Measurements from ENCODE around the gene LIME1. TPM values are rescaled to one million over a fixed set of nuclear protein-coding genes. Genes with fewer than 3 reads are reported as not detected.

The LIME1 gene
- total RNA-seq, 4 donors from 2014 or later: 4.7 to 17.0 (median 7.2) TPM

- no peak for ATAC-seq
- Histone ChIP-seq H3K4me3 (no peak overlapping the region), H3K27me3 (no peaks in the 10 kb centered on the region), H3K9me3 (no peaks in the 10 kb centered on the region), H3K36me3 (peaks cover 0 to 36% of the 10 kb centered on the region in 2 donors), H3K27ac (no peak overlapping the region), H3K4me1 (peaks cover 0 to 17% (median 0%) of the 10 kb centered on the region in 3 donors)
- no peak for TF ChIP-seq POLR2A (IDR thresholded peaks at IDR 0.05)
- no peak for TF ChIP-seq EP300 (IDR thresholded peaks at IDR 0.05)
- no peak for TF ChIP-seq POLR2AphosphoS5 (IDR thresholded peaks at IDR 0.05)
- TF ChIP-seq, protein P1, sequence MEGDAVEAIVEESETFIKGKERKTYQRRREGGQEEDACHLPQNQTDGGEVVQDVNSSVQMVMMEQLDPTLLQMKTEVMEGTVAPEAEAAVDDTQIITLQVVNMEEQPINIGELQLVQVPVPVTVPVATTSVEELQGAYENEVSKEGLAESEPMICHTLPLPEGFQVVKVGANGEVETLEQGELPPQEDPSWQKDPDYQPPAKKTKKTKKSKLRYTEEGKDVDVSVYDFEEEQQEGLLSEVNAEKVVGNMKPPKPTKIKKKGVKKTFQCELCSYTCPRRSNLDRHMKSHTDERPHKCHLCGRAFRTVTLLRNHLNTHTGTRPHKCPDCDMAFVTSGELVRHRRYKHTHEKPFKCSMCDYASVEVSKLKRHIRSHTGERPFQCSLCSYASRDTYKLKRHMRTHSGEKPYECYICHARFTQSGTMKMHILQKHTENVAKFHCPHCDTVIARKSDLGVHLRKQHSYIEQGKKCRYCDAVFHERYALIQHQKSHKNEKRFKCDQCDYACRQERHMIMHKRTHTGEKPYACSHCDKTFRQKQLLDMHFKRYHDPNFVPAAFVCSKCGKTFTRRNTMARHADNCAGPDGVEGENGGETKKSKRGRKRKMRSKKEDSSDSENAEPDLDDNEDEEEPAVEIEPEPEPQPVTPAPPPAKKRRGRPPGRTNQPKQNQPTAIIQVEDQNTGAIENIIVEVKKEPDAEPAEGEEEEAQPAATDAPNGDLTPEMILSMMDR (IDR thresholded peaks at IDR 0.05): no peak
- 73 to 91% methylated on average over 8 to 10 of the region's 11 CpGs for WGBS, 2 donors (ENCODE audit: low coverage in 1 of 2)
These were observed 50.8 kb downstream of the LIME1 start for GRCh38 chr20:63787302-63787701.

GRCh38 chr20:63787749-63788148 is 51.3 kb downstream of the LIME1 start:
- no peak for TF ChIP-seq POLR2A (IDR thresholded peaks at IDR 0.05)
- TF ChIP-seq POLR2AphosphoS5 (IDR thresholded peaks at IDR 0.05): no peak
- no peak for TF ChIP-seq EP300 (IDR thresholded peaks at IDR 0.05)
- TF ChIP-seq, protein P1 (IDR thresholded peaks at IDR 0.05): no peak

More at GRCh38 chr20:63787749-63788148, 51.3 kb downstream of the LIME1 start:
- no peak for ATAC-seq
- Histone ChIP-seq H3K36me3 (peaks cover 0 to 36% of the 10 kb centered on the region in 2 donors), H3K4me1 (peaks cover 0 to 19% (median 0%) of the 10 kb centered on the region in 3 donors), H3K4me3 (no peak overlapping the region), H3K27ac (no peak overlapping the region), H3K27me3 (no peaks in the 10 kb centered on the region), H3K9me3 (no peaks in the 10 kb centered on the region)
- 81 to 83% methylated on average over 8 to 15 of the region's 16 CpGs for WGBS, 2 donors (ENCODE audit: low coverage in 1 of 2)

Small RNA genes lying within 50 kb of the gene (small RNA-seq; reads per million reads assigned to genes)
- gene LIME1 (0 to 0.38 (median 0.04) reads per million in 4 donors), gene TNFRSF6B (0 reads per million in 4 donors)

Other genes with a start within 250 kb of the LIME1 start
- gene EEF1A2, start 237.6 kb upstream of the LIME1 start, total RNA-seq: 1 to 10 TPM in 3 of 4 donors, under 1 TPM in 1; 0.47 to 6.5 (median 3.4) TPM
- 100 to 1,000 TPM; 114 to 256 (median 162) TPM for gene PPDPF, start 215.9 kb upstream of the LIME1 start, total RNA-seq
- 1 to 10 TPM in 1 of 4 donors, under 1 TPM in 2, not detected in 1; 0.13 to 2.1 (median 0.42) TPM for gene PTK6, start 199.3 kb upstream of the LIME1 start, total RNA-seq
- not detected for gene SRMS, start 188.9 kb upstream of the LIME1 start, total RNA-seq
- gene FNDC11, start 182.5 kb upstream of the LIME1 start, total RNA-seq: under 1 TPM in 1 of 4 donors, not detected in 3; 0.27 TPM
- 10 to 100 TPM; 14.2 to 22.2 (median 20.2) TPM for gene HELZ2, start 162.4 kb upstream of the LIME1 start, total RNA-seq
- 10 to 100 TPM in 3 of 4 donors, 1 to 10 TPM in 1; 9.8 to 16.1 (median 12.1) TPM for gene GMEB2, start 109.6 kb upstream of the LIME1 start, total RNA-seq
- 10 to 100 TPM; 13.7 to 31.6 (median 17.0) TPM for gene STMN3, start 83.2 kb upstream of the LIME1 start, total RNA-seq
- gene RTEL1, start 78.4 kb upstream of the LIME1 start, total RNA-seq: 10 to 100 TPM in 3 of 4 donors, 1 to 10 TPM in 1; 7.1 to 43.7 (median 18.7) TPM
- gene TNFRSF6B, start 40.0 kb upstream of the LIME1 start, total RNA-seq: 10 to 100 TPM in 3 of 4 donors, 1 to 10 TPM in 1; 8.9 to 27.8 (median 15.4) TPM
- gene ARFRP1, start 28.7 kb upstream of the LIME1 start, total RNA-seq: 10 to 100 TPM; 38.9 to 56.4 (median 49.0) TPM
- 10 to 100 TPM; 21.7 to 51.7 (median 32.9) TPM for gene ZGPAT, start 28.6 kb upstream of the LIME1 start, total RNA-seq
- 10 to 100 TPM; 36.5 to 98.7 (median 59.9) TPM for gene SLC2A4RG, start 3.1 kb downstream of the LIME1 start, total RNA-seq
- gene ZBTB46, start 94.6 kb downstream of the LIME1 start, total RNA-seq: 10 to 100 TPM in 2 of 4 donors, 1 to 10 TPM in 2; 8.1 to 13.8 (median 10.2) TPM
- gene ABHD16B, start 124.8 kb downstream of the LIME1 start, total RNA-seq: not detected
- 100 to 1,000 TPM; 136 to 157 (median 145) TPM for gene TPD52L2, start 128.6 kb downstream of the LIME1 start, total RNA-seq
- 10 to 100 TPM; 44.7 to 70.6 (median 47.6) TPM for gene DNAJC5, start 158.5 kb downstream of the LIME1 start, total RNA-seq
- 10 to 100 TPM; 19.8 to 27.7 (median 22.6) TPM for gene UCKL1, start 219.8 kb downstream of the LIME1 start, total RNA-seq
- 10 to 100 TPM in 2 of 4 donors, 1 to 10 TPM in 2; 9.0 to 13.8 (median 10.0) TPM for gene ZNF512B, start 233.3 kb downstream of the LIME1 start, total RNA-seq
- gene SAMD10, start 243.0 kb downstream of the LIME1 start, total RNA-seq: 1 to 10 TPM in 2 of 4 donors, under 1 TPM in 2; 0.62 to 4.6 (median 1.9) TPM
- gene PRPF6, start 244.5 kb downstream of the LIME1 start, total RNA-seq: 10 to 100 TPM; 53.7 to 73.0 (median 67.6) TPM

Data from gastroesophageal sphincter (tissue), 4 donors.